NCI-H1048 (cell line): ENCODE measurements around the gene UPF2.
"Not testable (repeated sequence)": the region's sequence is repeated elsewhere in the genome, so short reads cannot be mapped to it uniquely, and the experiment has no call there.

Experiments
- DNase-seq: peaks from one replicate; lab custom pipeline; 2025; lab: John Stamatoyannopoulos, UW

UPF2 gene

GRCh38 chr10:11902646-11903045 lies 140.0 kb downstream of the UPF2 start:
- DNase-seq: no peak

- no peak for DNase-seq
Observed at GRCh38 chr10:11901833-11902475, 140.7 kb downstream of the UPF2 start.

- no peak for DNase-seq
Observed at GRCh38 chr10:11901454-11901832, 141.2 kb downstream of the UPF2 start.

- DNase-seq: no peak
Observed at GRCh38 chr10:11901036-11901301, 141.6 kb downstream of the UPF2 start.

GRCh38 chr10:11899067-11899876 lies 143.3 kb downstream of the UPF2 start:
- DNase-seq: no peak

- no peak for DNase-seq
Observed at GRCh38 chr10:11898372-11899066, 144.1 kb downstream of the UPF2 start.

GRCh38 chr10:11898033-11898371 lies 144.6 kb downstream of the UPF2 start:
- no peak for DNase-seq

- no peak for DNase-seq
Observed at GRCh38 chr10:11896549-11897200, 145.9 kb downstream of the UPF2 start.

GRCh38 chr10:11895598-11895997 lies 147.0 kb downstream of the UPF2 start:
- no peak for DNase-seq

- no peak for DNase-seq
Observed at GRCh38 chr10:11895108-11895466, 147.5 kb downstream of the UPF2 start.

GRCh38 chr10:11894381-11895107 lies 148.1 kb downstream of the UPF2 start:
- DNase-seq: no peak

- no peak for DNase-seq
Observed at GRCh38 chr10:11893749-11894278, 148.8 kb downstream of the UPF2 start.

- no peak for DNase-seq
Observed at GRCh38 chr10:11891776-11892486, 150.7 kb downstream of the UPF2 start.

GRCh38 chr10:11889263-11889662 lies 153.3 kb downstream of the UPF2 start:
- DNase-seq: not testable (repeated sequence)

- no peak for DNase-seq
Observed at GRCh38 chr10:11887381-11888227, 155.0 kb downstream of the UPF2 start.

GRCh38 chr10:11886851-11887250 lies 155.8 kb downstream of the UPF2 start:
- DNase-seq: no peak

GRCh38 chr10:11886138-11886474 lies 156.5 kb downstream of the UPF2 start:
- no peak for DNase-seq

- no peak for DNase-seq
Observed at GRCh38 chr10:11885437-11886137, 157.0 kb downstream of the UPF2 start.

- no peak for DNase-seq
Observed at GRCh38 chr10:11884706-11885423, 157.7 kb downstream of the UPF2 start.
